GM18520 (cell line): ENCODE results near the gene HOXB1.
A peak's percentile ranks its signal among the peaks of the same experiment; 100 is the strongest.
"Not testable (repeated sequence)": the region's sequence is repeated elsewhere in the genome, so short reads cannot be mapped to it uniquely, and the experiment has no call there.

ENCODE experiments used
- ATAC-seq: cut with Tn5 transposase; IDR thresholded peaks from one replicate; pipeline ENCODE4 v1.9.1; 2021; ENCODE audit not compliant: unreplicated experiment

Gene HOXB1

DNA sequence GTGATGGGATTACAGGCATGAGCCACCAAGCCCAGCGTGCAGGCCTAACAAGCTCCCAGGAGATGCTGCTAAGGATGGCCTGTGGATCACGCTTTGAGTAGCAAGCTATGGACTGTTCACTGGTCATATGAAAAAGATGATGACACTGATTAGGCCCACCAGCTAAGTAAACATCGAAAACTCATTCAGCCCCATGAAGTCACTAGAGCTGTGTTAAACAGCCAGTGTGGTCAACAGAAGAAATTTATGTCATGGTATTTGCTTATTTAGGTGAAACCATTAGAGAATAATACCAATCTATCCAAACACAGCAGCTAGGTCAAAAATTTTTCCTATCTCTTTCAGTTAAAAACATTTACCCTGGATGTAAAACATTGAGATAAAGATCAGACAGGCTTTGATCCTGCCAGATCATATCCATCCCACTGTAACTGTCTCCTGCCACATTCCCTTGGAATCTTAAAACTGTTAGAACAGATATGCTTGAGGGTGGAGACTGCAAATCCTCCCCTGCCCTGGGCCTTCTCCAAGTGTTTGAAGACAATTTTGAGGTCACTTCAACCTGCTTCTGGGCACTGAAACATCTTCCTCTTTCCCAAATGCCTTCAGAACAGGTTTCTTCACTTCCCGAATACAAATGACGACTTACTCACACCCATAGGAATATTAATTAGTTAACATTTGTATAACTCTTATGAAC lies 30.9 kb downstream of the HOXB1 start:
- ATAC-seq: no peak

DNA sequence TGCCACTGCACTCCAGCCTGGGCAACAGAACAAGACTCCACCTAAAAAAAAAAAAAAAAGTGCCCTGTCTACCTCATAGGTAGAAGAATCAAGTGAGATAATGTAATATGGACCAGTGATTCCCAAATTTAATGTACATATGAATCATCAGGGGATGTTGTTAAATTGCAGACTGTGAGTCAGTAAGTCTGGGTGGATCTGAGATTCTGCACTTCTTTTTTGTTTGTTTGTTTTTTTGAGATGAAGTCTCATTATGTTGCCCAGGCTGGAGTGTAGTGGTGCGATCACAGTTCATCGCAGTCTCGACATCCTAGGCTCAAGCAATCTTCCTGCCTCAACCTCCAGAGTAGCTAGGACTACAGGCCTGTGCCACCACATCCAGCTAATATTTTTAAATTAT lies 31.6 kb downstream of the HOXB1 start:
- ATAC-seq: no peak

DNA sequence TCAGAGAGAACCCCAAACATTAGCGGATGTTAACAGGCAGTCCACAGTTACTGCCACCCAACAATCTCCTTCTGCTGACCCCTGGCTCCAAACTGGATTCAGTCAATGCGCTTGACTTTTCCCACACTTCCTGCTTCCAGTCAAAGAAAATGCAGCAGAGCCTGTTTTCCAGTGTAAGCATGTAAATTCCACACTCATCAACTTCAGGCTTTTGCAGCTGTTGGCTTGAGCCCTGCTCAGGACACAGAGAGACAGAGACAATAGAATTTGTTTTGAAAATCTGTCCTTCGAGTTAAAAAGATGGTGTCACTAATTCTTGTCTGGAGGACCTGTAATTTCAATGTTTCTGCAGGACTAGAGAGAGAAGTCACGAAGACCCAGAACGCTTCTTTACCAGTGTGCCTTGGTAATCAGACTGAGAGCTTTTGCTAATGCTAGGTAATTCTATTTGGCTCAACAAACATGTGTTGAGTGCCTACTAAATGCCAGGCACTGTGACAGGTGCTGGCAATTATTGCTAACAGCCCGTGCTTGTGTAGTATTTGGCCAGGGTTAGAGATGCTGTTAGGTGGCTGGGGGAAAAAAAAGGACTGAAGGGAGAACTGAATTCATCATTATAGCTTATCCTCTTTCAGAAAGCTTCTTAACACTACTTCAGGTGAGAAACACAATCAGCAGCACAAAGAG lies 32.5 kb downstream of the HOXB1 start:
- ATAC-seq: no peak

DNA sequence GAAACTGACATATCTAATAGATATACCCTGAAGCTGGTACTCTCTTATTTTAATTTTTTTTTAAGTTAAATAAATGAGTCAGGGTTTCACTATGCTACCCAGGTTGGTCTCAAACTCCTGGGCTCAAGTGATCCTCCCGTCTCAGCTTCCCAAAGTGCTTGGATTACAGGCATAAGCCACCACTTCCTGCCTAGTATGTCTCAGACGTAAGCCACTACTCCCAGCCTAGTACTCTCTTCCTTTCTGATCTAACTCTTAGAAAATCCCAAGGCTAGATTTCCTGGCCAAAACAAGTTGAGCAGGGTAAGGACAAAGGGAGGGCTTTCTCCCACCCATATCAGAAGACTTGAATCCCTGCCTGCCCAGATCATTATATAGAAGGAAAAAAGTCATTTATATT lies 33.7 kb downstream of the HOXB1 start:
- no peak for ATAC-seq

DNA sequence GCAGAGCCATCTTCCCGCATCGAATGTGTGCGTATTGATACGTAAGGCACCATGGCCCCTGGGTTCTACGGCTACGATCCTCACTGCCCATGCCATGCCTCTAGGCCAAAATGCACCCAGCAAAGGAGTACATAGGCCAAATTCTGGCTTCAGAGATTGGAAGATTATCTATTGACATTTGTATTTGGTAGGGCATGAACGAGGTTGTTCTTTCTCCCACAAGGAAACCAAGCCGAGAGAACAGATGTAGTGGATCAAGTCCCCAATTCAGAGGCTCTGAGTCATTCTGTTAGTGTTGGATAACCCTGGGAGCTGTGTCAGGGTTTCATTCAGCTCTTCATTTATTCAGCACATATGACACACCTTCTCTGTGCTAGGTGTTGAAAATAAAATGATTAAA lies 36.5 kb downstream of the HOXB1 start:
- ATAC-seq: no peak

DNA sequence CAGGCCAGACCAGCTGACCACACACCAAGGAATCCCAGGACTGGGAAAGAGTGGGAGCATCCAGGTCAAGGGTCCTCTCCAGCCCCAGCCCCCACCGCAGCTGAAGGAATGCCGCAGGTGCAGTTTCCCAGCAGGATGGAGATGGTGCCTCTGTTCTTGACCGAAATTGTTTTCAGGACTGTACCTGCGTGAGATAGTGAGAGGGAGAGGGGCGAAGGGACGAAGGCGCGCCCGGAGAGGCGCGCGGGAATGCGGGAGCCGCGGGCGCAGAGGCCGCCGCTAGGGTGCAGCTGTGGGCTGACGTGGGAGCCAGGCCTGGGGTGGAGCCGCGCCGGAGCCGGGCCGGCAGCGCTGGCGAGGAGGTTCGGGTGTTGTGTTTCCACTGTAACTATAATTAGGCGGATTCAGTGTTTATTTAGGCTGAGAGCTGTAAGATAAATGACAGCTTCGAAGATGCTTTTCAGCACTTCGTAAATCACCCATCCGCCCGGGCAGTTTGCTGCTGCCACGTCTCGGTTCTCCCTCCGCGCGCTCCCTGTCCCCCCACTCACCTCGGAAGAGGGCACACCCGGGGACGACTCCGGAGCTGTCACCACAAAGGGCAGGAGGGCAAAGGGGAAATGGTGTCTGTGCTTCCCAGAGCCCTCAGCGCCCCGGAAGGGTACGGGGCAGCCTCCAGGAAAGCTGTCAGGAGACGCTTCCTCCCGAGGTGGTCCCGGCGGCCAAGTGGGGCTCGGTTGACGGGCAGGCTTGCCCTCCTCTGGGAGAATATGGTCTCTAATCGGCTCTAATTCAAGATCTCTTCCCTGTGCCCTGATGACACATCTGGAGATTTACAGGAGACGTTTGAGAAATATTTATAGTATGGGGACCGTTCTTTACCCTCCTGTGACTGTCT lies 38.2 kb downstream of the HOXB1 start:
- ATAC-seq: peak; percentile 52

DNA sequence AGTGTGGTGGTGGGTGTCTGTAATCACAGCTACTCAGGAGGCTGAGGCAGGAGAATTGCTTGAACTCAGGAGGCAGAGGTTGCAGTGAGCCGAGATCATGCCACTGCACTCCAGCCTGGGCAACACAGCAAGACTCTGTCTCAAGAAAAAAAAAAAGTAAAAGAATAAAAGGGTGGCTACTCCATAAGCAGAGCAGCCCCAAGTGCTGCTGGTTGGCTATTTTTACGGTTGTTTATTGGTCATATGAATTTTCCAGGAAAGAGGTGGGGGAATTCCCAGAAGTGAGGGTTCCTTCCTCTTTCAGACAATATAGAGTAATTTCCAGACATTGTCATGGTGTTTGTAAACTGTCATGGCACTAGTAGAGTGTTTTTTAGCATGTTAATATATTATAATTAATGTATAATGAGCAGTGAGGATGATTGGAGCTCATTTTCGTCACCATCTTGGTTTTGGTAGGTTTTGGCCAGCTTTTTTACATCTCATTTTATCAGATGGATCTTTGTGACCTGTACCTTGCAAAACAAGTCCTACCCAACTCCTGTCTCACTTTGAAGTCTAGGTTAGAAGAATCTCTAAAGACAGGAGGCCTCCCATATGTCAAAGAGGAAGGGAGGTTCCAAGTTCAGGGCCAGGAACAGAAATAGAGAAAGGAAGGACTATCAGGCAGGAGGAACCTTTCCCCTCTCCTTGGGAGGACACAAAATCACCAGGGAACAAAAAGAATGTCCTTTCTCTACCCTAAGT lies 39.1 kb downstream of the HOXB1 start:
- no peak for ATAC-seq

DNA sequence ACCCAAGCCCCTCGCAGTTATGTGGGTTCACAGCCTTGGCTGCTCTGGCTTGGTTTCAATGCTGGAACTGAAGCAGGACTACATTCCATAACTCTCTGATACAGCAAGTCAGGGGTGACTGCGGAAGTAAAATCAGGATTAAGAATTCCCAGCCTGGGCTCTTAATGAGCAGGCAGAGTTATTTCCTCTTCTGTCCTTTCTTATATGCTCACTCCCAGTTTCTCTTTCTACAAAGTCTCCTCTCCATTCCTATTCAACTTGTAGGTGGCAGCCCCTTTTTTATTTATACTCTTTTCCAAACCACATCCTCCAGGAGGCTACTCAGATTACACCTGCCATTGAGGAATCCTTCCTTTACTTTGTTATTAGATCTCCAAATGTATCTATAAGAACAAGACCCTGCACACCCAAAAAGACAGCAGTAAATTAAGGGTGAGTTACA lies 40.3 kb downstream of the HOXB1 start:
- no peak for ATAC-seq

DNA sequence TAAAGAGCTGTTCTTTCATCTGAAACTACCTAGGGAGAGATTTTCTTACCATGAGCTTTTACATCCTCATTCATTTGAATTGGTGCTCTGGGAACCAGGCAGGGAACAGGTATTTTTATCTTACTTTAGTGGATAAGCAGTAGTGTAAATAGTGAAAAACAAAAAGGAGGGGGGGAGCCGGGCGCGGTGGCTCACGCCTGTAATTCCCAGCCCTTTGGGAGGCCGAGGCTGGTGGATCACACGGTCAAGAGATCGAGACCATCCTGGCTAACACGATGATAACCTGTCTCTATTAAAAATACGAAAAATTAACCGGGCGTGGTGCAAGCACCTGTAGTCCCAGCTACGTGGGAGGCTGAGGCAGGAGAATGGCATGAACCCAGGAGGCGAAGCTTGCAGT lies 41.0 kb downstream of the HOXB1 start:
- ATAC-seq: no peak

DNA sequence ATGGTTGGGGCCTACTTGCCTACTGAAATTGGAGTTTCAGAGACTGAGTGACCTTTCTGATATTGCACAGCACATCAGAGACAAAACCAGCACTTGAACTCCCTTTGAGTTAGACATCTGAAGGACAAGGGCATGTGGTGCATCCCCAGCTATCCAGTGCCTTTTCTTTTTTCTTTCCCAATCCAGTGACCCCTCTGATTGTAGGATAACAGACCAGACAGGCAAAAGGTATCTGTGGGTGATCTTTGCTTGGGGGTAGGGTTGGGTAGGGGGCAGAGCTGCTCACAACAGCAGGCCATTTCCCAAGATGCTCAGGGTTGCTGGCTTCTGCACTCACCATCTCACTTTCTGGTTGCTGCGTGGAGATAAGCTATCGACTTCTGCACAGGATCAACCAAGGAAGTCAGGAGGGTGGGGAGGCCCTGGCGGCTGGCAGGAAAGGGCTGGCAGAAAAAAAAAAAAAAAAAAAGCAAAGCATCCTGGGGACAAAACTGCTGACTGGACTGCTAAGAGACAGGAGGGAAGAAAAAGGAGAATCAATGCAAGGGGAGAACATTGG lies 42.2 kb downstream of the HOXB1 start:
- no peak for ATAC-seq

DNA sequence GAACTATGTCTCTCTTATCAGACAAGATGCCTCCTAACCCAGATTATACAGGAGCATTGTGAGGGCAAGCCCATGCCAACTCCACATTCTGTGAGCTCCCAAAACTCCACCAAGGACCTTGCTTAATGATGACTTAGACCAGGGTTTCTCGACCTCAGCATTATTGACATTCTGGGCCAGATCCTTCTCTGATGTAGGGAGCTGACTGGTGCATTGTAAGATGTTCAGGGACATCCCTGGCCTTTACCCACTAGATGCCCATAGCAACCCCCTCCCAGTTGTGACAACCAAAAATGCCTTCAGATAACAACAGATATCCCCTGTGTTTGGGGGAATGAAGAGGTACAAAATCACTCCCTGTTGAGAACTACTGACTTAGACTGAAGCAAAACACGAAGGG lies 43.6 kb downstream of the HOXB1 start:
- no peak for ATAC-seq

DNA sequence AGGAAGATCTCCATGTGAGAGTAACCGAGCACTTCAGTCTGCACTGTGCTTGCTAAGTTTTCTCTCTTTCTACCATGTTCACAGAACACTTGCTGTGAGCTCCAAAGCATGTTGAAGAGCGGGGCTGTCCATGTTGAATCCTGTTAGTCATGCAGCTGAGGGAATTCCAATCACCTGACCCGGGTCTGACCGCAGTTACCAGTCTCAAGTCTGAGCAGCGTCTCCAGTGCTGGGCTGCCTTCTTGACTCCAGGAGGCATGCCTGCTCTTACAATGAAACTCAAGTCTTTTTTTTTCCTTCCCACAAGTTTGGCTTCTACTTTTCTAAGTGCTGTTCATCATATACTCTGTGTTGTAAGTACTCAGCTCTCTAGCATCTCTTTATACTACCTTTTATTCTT lies 44.3 kb downstream of the HOXB1 start:
- no peak for ATAC-seq

DNA sequence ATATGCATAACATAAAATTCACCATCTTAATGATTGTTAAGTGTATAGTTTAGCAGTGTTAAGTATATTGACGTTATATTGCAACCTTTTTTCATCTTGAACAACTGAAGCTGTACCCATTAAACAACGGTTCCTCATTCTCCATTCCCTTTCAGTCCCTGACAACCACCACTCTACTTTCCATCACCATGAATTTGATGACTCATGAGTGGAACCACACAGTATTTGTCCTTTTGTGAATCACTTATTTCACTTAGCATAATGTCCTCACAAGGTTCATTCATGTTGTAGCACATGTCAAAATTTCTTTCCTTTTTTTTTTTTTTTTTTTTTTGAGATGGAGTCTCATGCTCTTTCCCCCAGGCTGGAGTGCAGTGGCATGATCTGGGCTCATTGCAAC lies 46.0 kb downstream of the HOXB1 start:
- ATAC-seq: no peak

DNA sequence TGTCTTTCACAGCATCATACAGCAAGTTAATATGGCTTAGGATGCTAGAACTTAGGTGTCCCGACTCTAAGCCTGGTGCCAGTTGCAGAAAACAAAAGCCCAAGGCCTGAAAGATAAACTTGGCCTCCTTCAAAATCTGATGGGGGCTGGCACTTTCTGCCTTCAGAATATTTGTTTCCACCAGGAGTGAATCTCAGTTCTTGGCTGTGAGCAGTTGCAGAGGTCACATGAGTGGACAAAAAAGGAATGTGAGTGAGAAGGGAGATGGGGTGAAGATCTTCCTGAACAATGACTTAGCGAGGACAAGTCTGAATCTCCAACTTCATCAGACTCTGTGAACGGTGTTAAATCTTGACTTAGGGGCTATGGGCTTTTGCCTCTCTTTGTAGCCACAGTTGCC lies 46.6 kb downstream of the HOXB1 start:
- no peak for ATAC-seq

DNA sequence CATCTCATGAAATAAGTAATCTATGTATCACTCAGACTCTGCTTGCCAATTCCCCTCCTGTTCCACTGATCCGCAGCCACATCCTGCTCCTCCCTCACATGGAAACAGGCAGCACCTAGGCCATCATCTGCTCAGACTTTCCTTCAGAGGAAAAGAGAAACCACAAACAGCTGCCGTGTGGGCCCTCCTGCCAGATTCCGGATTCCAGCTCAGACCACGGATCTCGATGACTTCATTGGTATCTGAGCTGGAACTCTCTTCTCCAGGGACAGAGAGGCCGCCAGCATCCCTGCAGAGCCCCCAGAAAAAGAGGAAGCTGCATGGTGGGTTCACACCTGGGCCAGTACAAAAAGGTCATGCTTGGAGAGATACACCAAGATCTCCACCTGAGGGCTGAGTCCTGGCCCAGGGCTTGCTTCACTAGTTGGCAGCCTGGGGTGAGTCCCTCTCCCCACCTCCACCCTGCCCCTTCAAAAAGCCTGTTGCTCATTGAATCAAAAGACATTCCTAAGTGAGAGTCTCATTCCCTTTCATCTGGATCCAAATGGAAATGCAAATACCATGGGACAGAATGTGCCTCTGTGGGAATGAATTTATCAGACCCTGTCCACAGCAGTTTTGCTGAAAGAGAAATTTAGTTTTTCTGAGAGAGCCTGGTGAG lies 47.2 kb downstream of the HOXB1 start:
- no peak for ATAC-seq

DNA sequence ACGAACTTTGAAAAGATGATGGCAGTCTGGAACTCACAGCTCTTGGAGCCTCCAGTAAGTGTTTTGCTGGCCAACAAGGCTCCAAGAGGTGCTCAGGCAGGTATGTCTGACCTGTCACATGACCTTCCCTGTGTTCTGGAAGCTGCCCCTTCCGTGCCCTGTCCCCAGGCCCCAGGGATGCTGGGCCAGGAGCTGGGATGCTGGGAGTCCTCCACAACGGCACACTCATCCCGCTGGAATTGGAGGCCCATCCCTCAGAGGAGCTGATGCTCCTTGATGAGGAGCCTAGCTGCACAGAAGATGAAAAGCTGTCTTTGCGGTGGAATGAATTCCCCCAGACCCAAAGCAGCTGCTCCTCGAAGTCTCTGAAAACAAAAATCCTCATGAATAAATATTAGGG lies 47.8 kb downstream of the HOXB1 start:
- ATAC-seq: no peak

DNA sequence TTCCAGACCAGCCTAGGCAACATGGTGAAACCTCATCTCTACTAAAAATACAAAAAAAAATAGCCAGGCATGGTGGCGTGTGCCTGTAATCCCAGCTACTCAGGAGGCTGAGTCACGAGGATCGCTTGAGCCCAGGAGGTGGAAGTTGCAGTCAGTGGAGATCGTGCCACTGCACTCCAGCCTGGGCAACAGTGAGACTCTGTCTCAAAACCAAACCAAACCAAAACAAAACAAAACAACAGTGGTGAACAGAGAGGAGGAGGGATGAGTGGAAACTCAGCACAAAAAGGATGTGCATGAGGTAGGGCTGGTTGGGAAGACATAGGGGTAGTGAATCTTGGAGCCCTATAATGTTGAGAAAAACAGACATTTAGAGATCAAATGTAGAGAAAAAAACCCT lies 48.5 kb downstream of the HOXB1 start:
- ATAC-seq: not testable (repeated sequence)

DNA sequence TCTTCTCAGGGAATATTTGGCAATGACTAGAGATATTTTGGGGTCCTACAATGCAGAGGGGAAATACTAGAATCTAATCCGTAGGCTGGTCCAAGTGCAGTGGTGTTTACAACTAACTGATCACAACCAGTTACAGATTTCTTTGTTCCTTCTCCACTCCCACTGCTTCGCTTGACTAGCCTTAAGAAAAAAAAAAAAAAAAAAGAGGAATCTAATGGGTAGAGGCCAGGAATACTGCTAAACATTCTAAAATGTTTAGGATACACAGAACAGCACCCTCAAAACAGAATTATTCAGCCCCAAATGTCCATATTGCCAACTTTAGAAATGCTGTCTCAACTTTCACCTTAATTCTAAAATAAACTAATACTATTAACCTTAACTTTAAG lies 51.8 kb downstream of the HOXB1 start:
- ATAC-seq: no peak
